COR-L47 (cell line): Measurements from ENCODE around the gene CWC27.
"Not testable (repeated sequence)": the region's sequence is repeated elsewhere in the genome, so short reads cannot be mapped to it uniquely, and the experiment has no call there.

Experiments used
- DNase-seq: peaks from one replicate; lab custom pipeline; 2025; lab: John Stamatoyannopoulos, UW

CWC27 gene

DNA sequence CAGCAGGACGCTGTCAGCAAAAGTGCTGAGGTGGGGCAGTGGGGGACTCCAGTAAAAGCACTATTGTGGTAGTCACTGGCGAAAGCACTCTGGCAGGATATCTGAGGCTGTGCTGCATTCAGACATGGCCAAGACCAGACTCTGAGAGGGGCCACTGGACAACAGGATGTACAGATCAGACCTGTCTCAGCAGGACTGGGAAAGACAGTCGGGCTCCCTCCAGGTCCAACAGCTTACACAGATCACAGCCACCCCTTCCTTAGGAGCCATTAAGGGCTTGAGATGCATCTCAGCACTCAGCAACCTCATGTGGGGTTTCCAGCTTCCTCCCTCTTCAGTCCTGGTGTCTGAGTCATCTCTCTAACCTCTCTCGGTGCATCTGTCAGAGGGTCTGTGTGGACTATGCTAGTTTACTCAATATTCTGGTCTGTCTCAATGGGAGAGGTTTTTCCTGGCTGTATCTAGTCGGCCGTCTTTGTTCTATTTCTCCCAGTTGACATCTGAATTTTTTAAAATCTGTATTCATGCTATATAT lies 154.5 kb downstream of the CWC27 start:
- no peak for DNase-seq

GRCh38 chr5:64925123-64925522 lies 156.4 kb downstream of the CWC27 start:
- DNase-seq, result no peak

DNA sequence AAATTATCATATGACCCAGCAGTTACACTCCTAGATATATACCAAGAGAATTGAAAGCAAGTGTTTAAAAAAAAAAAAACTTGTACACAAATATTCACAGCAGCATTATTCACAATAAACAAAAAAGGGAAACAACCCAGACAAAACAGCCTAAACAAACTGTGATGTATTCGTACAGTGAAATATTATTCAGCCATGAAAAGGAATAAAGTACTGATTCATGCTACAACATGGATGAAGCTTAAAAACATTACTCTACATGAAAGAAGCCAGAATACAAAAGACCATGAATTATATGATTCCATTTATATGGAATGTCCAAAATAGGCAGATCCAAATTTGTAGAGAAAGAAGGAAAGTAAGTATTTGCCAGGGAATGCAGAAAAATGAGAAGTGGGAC lies 161.1 kb downstream of the CWC27 start:
- no peak for DNase-seq

GRCh38 chr5:64930672-64931318 lies 162.1 kb downstream of the CWC27 start:
- no peak for DNase-seq

DNA sequence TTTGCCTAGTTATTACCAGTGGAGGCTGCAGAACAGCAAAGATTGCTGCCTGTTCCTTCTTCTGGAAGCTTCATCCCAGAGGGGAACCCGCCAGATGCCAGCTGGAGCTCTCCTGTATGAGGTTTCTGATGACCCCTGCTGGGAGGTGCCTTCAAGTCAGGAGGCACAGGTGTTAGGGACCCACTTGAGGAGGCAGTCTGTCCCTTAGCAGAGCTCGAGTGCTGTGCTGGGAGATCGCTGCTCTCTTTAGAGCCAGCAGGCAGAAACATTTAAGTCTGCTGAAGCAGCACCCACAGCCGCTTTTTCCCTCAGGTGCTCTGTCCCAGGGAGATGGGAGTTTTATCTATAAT lies 170.7 kb downstream of the CWC27 start:
- not testable (repeated sequence) for DNase-seq

GRCh38 chr5:64939772-64940510 lies 171.2 kb downstream of the CWC27 start:
- DNase-seq, result no peak

GRCh38 chr5:64942460-64942859 lies 173.7 kb downstream of the CWC27 start:
- DNase-seq, result no peak

DNA sequence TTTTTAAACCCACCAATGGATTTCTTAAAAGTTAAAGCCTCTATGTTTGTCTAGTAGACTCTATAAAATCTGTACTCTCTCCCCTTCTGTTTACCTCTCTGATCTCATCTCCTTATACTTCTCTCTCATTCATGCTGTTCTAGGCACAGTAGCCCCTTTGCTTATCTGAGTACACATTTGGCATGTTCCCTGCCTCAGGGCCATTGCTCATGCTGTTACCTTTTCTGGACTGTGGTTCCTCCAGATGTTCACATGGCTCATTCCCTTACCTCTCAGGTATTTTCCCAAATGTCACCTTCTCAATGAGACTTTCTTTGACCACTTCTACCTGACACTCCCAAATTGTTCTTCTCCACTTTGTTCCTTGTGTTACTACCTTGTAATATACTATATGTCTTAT lies 176.1 kb downstream of the CWC27 start:
- no peak for DNase-seq

DNA sequence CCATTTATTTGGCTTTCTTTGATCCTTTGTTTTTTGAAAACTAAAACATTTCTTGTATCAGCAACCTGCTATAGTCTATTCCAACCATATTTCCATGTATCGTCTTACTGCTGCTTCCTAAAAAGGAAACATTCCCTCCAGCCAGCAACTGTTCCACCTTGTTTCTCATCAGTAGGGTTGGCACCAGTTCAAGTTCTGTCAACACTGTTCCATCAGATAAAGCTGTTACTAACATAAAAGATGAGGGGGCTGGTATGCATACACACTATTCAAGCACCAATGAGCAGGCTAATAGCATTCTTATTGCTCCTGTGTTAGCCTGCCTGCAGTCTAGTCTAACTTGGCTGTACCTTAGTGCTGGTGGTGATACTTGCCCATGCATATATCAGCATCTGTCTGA lies 178.3 kb downstream of the CWC27 start:
- DNase-seq, result peak; percentile 89

DNA sequence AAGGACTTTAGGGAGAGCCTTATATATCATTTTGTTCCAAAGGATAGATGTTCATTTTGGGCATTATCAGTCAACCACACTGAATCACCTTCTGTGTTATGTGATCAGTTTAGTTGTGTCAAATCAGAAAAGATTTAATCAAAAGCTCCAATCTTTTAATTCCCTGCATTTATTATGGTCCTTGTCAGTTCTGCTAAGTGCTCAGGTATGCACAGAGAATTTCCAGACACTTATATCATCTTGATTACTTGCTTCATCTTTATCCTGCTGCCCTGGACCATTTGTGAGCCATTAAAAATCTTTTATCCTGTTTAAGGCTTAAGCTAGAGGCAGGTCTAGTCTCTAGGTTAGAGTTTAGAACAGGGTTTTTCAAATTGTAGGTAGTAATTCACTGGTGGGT lies 179.1 kb downstream of the CWC27 start:
- no peak for DNase-seq

DNA sequence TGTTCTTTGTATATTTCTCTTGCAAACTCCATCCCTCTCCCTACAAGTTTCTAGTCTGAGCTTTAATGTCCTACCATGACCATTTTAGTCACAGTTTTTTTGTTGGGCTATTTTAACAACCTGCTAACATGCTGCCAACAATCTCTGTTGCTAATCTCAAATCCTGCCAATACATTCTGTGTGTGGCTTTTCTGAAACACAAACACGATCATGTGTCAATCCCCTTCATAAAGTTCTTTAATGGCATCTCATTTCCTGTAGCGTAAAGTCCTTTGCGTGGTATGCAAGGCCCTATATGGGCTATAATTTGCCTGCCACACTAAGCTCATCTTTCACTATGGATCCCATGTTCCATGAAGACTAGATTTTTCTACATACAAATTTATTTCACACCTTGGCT lies 180.6 kb downstream of the CWC27 start:
- no peak for DNase-seq

- DNase-seq, result no peak
Observed at GRCh38 chr5:64952951-64953673, 184.4 kb downstream of the CWC27 start.

DNA sequence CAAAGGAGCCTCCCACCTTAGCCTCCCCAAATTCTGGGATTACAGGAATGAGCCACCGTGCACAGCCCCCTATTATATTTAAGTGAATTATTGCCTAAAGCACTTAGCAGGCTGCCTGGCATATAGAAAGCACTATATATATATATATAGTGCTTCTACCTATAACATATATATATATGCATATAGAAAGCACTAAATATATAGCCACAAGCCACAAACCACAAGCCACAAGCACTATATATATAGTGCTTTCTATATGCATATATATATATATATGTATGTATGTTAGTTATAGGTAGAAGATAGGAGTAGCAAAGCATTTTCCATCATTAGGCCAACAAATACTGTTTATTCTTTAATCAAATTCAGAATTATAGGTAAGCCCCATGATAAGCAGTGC lies 185.8 kb downstream of the CWC27 start:
- DNase-seq, result no peak

DNA sequence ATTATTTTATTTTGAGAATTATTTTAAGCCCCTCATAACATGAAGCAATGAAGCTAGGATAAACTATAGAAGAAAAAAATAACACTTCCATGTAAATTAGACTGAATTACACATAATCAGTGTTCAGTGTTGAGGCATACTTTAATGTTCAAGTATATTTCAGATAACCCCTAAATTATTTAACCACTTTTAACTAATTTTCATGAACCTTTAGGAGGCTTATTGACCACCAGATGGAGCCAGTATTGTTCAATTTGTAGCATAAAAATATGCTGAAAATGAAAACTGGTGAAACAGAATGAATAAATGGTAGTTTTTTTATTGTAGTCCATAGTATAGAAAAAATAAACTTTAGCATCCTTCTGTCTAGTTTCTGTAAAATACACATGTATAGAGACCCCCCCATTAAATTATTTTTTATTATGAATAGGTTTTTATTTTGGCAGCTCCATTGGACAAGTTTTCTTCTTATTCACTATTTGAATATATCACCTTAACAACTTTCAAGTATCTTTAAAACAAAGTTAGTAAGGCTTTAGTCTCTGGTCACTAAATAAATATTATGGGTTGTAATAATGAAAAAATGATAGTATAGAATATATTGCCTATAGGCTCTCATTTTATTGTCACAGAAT lies 190.1 kb downstream of the CWC27 start:
- no peak for DNase-seq

DNA sequence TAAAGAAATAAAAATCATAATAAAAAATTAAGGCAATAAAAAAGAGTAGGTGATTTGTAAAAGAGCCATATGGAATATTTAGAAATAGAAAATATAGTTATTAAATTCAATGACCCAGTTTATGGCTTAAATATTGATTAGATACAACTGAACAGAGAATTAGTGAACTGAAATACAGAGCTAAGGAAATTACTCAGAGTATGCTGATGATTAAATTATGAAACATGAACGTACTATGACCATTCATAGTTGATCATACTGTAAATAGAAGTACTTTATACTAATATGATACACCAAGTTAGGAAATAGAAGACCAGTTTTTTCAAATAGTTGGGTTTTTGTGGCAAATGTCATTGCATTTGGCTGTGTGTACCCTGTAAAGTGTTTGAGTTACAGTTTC lies 194.5 kb downstream of the CWC27 start:
- DNase-seq, result no peak

DNA sequence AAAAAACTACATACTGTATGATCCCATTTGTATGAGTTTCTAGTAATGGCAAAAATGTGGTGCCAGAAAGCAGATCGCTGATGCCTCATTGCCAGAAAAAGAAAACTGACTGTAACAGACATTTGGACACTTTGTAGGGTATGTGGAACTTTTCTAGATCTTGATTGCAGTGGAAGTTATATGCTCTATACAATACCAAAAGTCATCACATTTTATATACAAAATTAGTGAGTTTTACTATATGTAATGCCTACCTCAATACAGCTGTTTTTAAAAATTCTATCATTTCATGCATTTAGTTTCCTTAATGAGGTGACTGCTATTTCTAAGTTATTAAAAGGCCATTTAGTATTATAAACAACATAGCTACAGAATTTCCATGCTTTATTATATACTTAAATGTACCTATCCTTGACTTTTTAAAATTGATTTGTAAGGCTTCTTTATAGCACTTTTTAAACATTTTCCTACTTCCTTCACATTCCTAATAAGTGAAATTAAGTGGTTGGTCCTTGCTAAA lies 199.9 kb downstream of the CWC27 start:
- DNase-seq, result no peak

DNA sequence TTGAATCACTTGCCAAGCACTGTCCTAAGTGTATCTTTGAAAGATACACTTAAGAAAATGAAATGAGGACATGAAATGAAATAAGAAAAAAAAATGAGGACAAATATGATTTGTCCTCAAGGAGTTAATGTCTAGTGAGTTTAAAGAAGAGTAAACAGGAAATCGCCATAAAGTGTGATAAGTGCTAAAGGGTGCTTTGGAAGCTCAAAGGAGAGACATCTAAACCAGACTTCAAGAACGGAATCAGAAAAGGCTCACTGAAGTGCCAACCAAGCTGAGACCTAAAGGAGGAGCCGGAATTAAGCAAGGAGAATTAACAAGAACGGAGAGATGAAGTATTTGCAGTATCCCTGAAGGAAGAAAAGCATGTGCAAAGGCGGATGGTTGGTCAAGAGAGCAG lies 200.8 kb downstream of the CWC27 start:
- DNase-seq, result no peak

- no peak for DNase-seq
Observed at GRCh38 chr5:64971513-64971912, 202.8 kb downstream of the CWC27 start.

GRCh38 chr5:64971990-64972389 lies 203.3 kb downstream of the CWC27 start:
- DNase-seq, result no peak

DNA sequence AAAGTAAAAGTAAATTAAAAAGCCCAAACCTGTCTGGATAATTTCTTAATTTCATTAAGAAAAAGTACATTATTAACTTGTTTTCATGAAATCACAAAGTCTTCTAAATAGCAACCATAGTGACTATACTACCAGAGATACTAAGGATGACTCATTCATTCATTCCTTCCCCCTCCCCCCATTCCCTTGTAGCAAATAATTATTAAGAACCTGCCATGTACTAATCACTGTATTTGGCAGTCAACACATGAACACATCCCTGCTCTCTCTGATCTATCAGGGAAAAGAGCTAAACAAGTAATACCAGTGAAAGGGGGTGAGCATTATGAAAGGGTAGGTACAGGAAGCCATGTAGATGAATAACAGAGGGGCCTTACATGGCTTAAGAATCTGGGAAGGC lies 203.9 kb downstream of the CWC27 start:
- no peak for DNase-seq

DNA sequence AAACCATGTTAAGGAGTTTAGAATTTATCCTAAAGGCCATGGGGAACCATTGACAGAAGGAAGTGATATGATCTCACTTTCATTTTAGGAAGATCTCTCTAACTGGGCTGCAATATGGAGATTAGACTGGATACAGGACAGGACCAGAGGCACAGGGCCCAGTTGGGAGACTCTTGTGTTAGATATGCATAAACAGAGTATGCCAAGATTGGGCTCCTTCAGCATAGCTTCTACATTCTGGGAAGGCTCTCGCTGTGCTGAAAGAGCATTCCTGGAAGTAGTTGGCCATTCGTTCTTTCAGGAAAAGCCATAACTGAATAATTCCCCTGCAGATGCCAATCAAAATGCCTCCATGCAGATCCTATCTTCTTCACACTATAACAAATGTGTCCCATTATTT lies 204.5 kb downstream of the CWC27 start:
- DNase-seq, result no peak

DNA sequence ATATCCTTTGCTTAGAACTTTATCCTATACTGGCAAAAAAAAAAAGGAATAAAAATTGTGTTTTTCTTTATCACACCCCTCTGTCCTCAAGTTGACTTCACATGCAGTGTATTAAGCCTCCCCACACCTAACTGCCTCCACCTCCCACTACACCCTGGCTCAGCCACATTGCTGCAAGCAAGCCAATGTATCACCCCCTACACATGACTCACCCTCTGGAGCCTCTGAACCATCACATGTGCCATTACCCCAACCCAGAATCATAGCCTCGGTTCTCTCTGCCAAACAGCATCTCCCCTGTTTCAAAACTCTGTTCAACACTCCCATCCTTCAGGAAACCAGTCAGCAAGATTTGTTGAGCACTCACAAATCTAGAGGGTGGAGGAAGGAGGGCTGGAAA lies 209.0 kb downstream of the CWC27 start:
- DNase-seq, result no peak
